ENCODE data around the gene MLC1. TPM values are rescaled to one million over a fixed set of nuclear protein-coding genes. Genes with fewer than 3 reads are reported as not detected.

MLC1 gene
- total and polyA plus RNA-seq, 4 donors = 0.65 to 2.6 (median 0.77) TPM

DNA sequence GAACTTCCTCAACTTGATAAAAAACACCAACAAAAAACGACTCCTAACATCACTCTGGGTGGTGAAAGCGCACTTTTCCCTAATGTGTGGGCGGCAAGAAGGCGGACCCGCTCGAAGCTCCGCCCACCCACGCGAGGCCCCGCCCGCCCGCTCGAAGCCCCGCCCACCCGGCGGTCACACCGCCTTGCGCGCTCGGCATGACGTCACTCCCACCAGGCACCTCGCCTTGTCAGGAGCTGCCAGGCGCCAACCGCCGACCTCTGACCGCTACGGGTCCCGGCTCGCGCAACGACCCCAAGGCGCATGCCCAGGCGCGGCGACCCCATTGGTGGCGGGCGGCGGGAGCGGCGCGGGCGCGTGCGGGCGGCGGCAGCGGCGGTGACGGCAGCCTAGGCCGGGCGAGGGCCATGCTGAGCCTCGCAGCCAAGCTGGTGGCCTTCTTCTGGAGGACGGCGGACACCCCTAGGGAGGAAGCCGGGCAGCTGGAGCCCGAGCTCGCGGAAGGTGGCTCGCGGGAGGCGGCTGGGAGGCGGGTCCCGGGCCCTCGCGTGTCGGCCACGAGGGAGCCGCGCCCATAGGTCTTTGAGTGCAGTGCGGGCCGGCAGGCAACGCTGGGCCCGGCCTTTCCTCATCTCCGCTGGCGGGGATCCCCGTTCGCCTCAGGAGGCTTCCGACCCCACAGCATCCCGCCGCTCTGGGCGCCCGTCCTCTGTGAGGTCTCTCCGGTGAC lies 4.6 kb upstream of the MLC1 start, which contains the start of gene MOV10L1:
MOV10L1 (plus strand) TSS at position 325 of the 730 bp plus-strand sequence; CDS start at position 408, 83 bp downstream.
- Histone ChIP-seq H3K9ac (ENCODE audit: insufficient read depth in 1 of 2, low read length in 2 of 2) (no peak within 1 kb of the TSS), H3K9me3 (ENCODE audit: control insufficient read depth in 4 of 4, insufficient read depth in 3 of 4, low read length in 3 of 4) (peaks cover 0 to 11% (median 0%) of the 10 kb centered on the region in 4 donors), H3K27ac (ENCODE audit: low read depth in 1 of 2, low read length in 1 of 2) (no peak within 1 kb of the TSS), H3K4me1 (ENCODE audit: control insufficient read depth in 5 of 5, insufficient read depth in 5 of 5, low read length in 5 of 5) (peaks cover 0 to 3% (median 0%) of the 10 kb centered on the region in 5 donors), H3K36me3 (ENCODE audit: control insufficient read depth in 4 of 4, insufficient read depth in 4 of 4, low read length in 4 of 4) (no peaks in the 10 kb centered on the region), H3K4me3 (no peak within 1 kb of the TSS), H3K27me3 (ENCODE audit: control insufficient read depth in 3 of 3, insufficient read depth in 3 of 3, low read length in 2 of 3) (no peaks in the 10 kb centered on the region)
- TF ChIP-seq, protein P1, sequence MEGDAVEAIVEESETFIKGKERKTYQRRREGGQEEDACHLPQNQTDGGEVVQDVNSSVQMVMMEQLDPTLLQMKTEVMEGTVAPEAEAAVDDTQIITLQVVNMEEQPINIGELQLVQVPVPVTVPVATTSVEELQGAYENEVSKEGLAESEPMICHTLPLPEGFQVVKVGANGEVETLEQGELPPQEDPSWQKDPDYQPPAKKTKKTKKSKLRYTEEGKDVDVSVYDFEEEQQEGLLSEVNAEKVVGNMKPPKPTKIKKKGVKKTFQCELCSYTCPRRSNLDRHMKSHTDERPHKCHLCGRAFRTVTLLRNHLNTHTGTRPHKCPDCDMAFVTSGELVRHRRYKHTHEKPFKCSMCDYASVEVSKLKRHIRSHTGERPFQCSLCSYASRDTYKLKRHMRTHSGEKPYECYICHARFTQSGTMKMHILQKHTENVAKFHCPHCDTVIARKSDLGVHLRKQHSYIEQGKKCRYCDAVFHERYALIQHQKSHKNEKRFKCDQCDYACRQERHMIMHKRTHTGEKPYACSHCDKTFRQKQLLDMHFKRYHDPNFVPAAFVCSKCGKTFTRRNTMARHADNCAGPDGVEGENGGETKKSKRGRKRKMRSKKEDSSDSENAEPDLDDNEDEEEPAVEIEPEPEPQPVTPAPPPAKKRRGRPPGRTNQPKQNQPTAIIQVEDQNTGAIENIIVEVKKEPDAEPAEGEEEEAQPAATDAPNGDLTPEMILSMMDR (IDR thresholded peaks at IDR 0.05; ENCODE audit: control extremely low read depth, extremely low read depth) = no peak
- DNase-seq (peak in 1 of 3 donors; percentile 51), ATAC-seq (ENCODE audit: insufficient read depth, low FRiP score) (no peak)
- WGBS, 2 donors = 48 to 55% methylated on average over 70 to 83 of the region's 83 CpGs

DNA sequence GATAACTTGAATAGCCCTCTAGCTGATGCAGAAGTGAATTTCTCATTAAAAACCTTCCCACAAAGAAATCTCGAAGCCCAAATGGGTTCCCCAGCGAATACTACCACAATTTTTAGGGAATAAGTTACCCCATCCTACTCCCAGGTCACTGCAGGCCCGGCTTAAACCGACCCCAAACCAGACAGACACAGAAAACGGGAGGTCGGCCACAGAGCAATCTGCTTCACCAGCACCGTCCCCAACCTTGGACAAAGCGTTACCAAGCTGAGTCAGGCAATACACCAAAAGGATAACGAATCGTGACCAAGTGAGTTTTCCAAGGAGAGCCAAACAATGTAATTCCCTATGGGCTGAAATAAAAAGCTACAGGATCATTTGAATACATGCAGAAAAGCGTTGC lies 4.0 kb upstream of the MLC1 start:
- Histone ChIP-seq H3K4me1 (ENCODE audit: control insufficient read depth in 5 of 5, insufficient read depth in 5 of 5, low read length in 5 of 5) (peaks cover 0 to 3% (median 0%) of the 10 kb centered on the region in 5 donors), H3K9me3 (ENCODE audit: control insufficient read depth in 4 of 4, insufficient read depth in 3 of 4, low read length in 3 of 4) (peaks cover 0 to 11% (median 0%) of the 10 kb centered on the region in 4 donors), H3K36me3 (ENCODE audit: control insufficient read depth in 4 of 4, insufficient read depth in 4 of 4, low read length in 4 of 4) (no peaks in the 10 kb centered on the region), H3K9ac (ENCODE audit: insufficient read depth in 1 of 2, low read length in 2 of 2) (no peak overlapping the region), H3K27ac (ENCODE audit: low read depth in 1 of 2, low read length in 1 of 2) (no peak overlapping the region), H3K4me3 (no peak overlapping the region), H3K27me3 (ENCODE audit: control insufficient read depth in 3 of 3, insufficient read depth in 3 of 3, low read length in 2 of 3) (no peaks in the 10 kb centered on the region)
- WGBS, 2 donors = 87 to 91% methylated on average over 11 of the region's 11 CpGs
- DNase-seq = no peak
- TF ChIP-seq, protein P1 (IDR thresholded peaks at IDR 0.05; ENCODE audit: control extremely low read depth, extremely low read depth) = no peak
- no peak for ATAC-seq (ENCODE audit: insufficient read depth, low FRiP score)

DNA sequence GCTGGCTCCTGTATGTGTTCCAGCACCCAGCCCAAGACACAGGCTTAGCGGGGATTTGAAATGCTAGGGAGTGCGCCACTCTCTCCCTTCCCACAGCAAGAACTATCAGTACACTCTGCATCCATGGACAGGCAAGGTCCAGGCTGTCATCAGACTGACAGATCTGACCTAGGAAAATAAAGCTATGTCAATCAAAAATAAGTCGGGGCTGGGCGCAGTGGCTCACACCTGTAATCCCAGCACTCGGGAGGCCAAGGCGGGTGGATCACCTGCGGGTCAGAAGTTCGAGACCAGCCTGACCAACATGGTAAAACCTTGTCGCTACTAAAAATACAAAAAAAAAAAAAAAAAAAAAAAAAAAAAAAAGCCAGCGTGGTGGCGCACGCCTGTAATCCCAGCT lies 2.9 kb upstream of the MLC1 start:
- H3K36me3 ChIP-seq (ENCODE audit: control insufficient read depth in 4 of 4, insufficient read depth in 4 of 4, low read length in 4 of 4) = no peaks in the 10 kb centered on the region
- H3K4me1 ChIP-seq (ENCODE audit: control insufficient read depth in 5 of 5, insufficient read depth in 5 of 5, low read length in 5 of 5) = peaks cover 0 to 6% (median 2%) of the 10 kb centered on the region in 5 donors
- DNase-seq = no peak
- H3K4me3 ChIP-seq = no peak overlapping the region
- H3K9ac ChIP-seq (ENCODE audit: insufficient read depth in 1 of 2, low read length in 2 of 2) = no peak overlapping the region
- WGBS, 2 donors = 97 to 98% methylated on average over 11 to 12 of the region's 12 CpGs
- TF ChIP-seq, protein P1 (IDR thresholded peaks at IDR 0.05; ENCODE audit: control extremely low read depth, extremely low read depth) = no peak
- H3K27me3 ChIP-seq (ENCODE audit: control insufficient read depth in 3 of 3, insufficient read depth in 3 of 3, low read length in 2 of 3) = no peaks in the 10 kb centered on the region
- peaks cover 0 to 11% (median 0%) of the 10 kb centered on the region in 4 donors for H3K9me3 ChIP-seq (ENCODE audit: control insufficient read depth in 4 of 4, insufficient read depth in 3 of 4, low read length in 3 of 4)
- ATAC-seq (ENCODE audit: insufficient read depth, low FRiP score) = no peak
- no peak overlapping the region for H3K27ac ChIP-seq (ENCODE audit: low read depth in 1 of 2, low read length in 1 of 2)

Measured in lung (tissue), 12 donors.